Nephron progenitor cell (in vitro differentiated cells): ENCODE measurements around the gene FHL2.

Experiments used
- DNase-seq: peaks from one replicate; pipeline ENCODE4 v3.0.0; 2021
- H3K27ac Mint-ChIP-seq: 2 replicates; pipeline ENCODE4 v1.8.0; 2021; ENCODE audit warnings: mild to moderate bottlenecking, moderate library complexity, mixed read lengths
- H3K27me3 Mint-ChIP-seq: 2 replicates; pipeline ENCODE4 v1.8.0; 2021; ENCODE audit warnings: mild to moderate bottlenecking, low read depth, mixed read lengths; ENCODE audit not compliant: poor library complexity
- H3K36me3 Mint-ChIP-seq: 2 replicates; pipeline ENCODE4 v1.8.0; 2021; ENCODE audit warnings: low read depth, mixed read lengths
- H3K4me1 Mint-ChIP-seq: 2 replicates; pipeline ENCODE4 v1.8.0; 2021; ENCODE audit warnings: mixed read lengths
- H3K4me3 Mint-ChIP-seq: 2 replicates; pipeline ENCODE4 v1.8.0; 2021; ENCODE audit warnings: mild to moderate bottlenecking, moderate library complexity, mixed read lengths
- H3K9me3 Mint-ChIP-seq: 2 replicates; pipeline ENCODE4 v1.8.0; 2021; ENCODE audit warnings: mild to moderate bottlenecking, moderate library complexity, mixed read lengths
- CTCF ChIP-seq: fragments of 200-600 bp; sonication (generic); IDR thresholded peaks from 2 replicates; pipeline ENCODE4 v1.5.0; 2021; ENCODE audit warnings: antibody characterized with exemption

FHL2 gene

GRCh38 chr2:105388971-105389381 lies 9.9 kb downstream of the FHL2 start:
- H3K36me3 Mint-ChIP-seq, result peaks cover 52% of the 10 kb centered on the region
- H3K4me1 Mint-ChIP-seq, result peaks cover 9% of the 10 kb centered on the region
- H3K27me3 Mint-ChIP-seq, result no peaks in the 10 kb centered on the region
- no peak overlapping the region for H3K4me3 Mint-ChIP-seq
- H3K9me3 Mint-ChIP-seq, result no peaks in the 10 kb centered on the region
- no peak for DNase-seq
- TF ChIP-seq CTCF, result no peak
- H3K27ac Mint-ChIP-seq, result no peak overlapping the region

GRCh38 chr2:105387225-105387624 lies 11.6 kb downstream of the FHL2 start:
- Mint-ChIP-seq H3K27me3 (no peaks in the 10 kb centered on the region), H3K36me3 (peaks cover 51% of the 10 kb centered on the region), H3K4me1 (peaks cover 18% of the 10 kb centered on the region), H3K4me3 (no peak overlapping the region), H3K9me3 (no peaks in the 10 kb centered on the region), H3K27ac (no peak overlapping the region)
- TF ChIP-seq CTCF, result no peak
- no peak for DNase-seq

- H3K9me3 Mint-ChIP-seq, result no peaks in the 10 kb centered on the region
- H3K4me3 Mint-ChIP-seq, result no peak overlapping the region
- no peak for TF ChIP-seq CTCF
- H3K27me3 Mint-ChIP-seq, result no peaks in the 10 kb centered on the region
- peaks cover 18% of the 10 kb centered on the region for H3K4me1 Mint-ChIP-seq
- peaks cover 48% of the 10 kb centered on the region for H3K36me3 Mint-ChIP-seq
- DNase-seq, result no peak
- no peak overlapping the region for H3K27ac Mint-ChIP-seq
These were observed 12.9 kb downstream of the FHL2 start for GRCh38 chr2:105385731-105386540.

GRCh38 chr2:105384861-105385260 lies 14.0 kb downstream of the FHL2 start:
- Mint-ChIP-seq H3K4me1 (peaks cover 18% of the 10 kb centered on the region), H3K27ac (no peak overlapping the region), H3K4me3 (no peak overlapping the region), H3K36me3 (peaks cover 47% of the 10 kb centered on the region), H3K9me3 (no peaks in the 10 kb centered on the region), H3K27me3 (no peaks in the 10 kb centered on the region)
- DNase-seq, result no peak
- no peak for TF ChIP-seq CTCF

GRCh38 chr2:105384216-105384615 lies 14.6 kb downstream of the FHL2 start:
- Mint-ChIP-seq H3K4me3 (no peak overlapping the region), H3K9me3 (no peaks in the 10 kb centered on the region), H3K27ac (no peak overlapping the region), H3K4me1 (peaks cover 21% of the 10 kb centered on the region), H3K36me3 (peaks cover 42% of the 10 kb centered on the region), H3K27me3 (no peaks in the 10 kb centered on the region)
- TF ChIP-seq CTCF, result no peak
- no peak for DNase-seq
